ENCODE data around the gene TOP3A. TPM values are rescaled to one million over a fixed set of nuclear protein-coding genes. Genes with fewer than 3 reads are reported as not detected.

Gene TOP3A
- total RNA-seq, 1 donor from 2014 or later, result 49.2 TPM

- Histone ChIP-seq H3K4me1 (peaks cover 39% of the 10 kb centered on the region), H3K4me2 (peak overlapping the region; percentile 96), H3K9ac (no peak overlapping the region), H3F3A (ENCODE audit: low read depth) (peaks cover 27% of the 10 kb centered on the region), H4K20me1 (ENCODE audit: low read depth) (peaks cover 32% of the 10 kb centered on the region), H2AFZ (replicated peaks) (no peak overlapping the region), H3K27me3 (no peaks in the 10 kb centered on the region), H3K9me3 (ENCODE audit: low read depth) (no peaks in the 10 kb centered on the region), H3K4me3 (peak overlapping the region; percentile 57), H3K36me3 (no peaks in the 10 kb centered on the region), H3K79me2 (ENCODE audit: low read depth) (peaks cover 33% of the 10 kb centered on the region), H3K27ac (peak overlapping the region; percentile 96)
- H3K4me3 Mint-ChIP-seq, result peak overlapping the region; percentile 92
- H3K27ac Mint-ChIP-seq, result peak overlapping the region; percentile 100
- peaks cover 5% of the 10 kb centered on the region for H3K27me3 Mint-ChIP-seq (ENCODE audit: insufficient read depth, low read depth)
- no peaks in the 10 kb centered on the region for H3K36me3 Mint-ChIP-seq
- DNase-seq (ENCODE audit: low spot score), result no peak
- TF ChIP-seq EZH2 (IDR thresholded peaks at IDR 0.05) (no peak), CTCF (IDR thresholded peaks at IDR 0.05) (no peak), EZH2phosphoT487 (IDR thresholded peaks at IDR 0.05) (no peak)
- H3K4me1 Mint-ChIP-seq, result peaks cover 49% of the 10 kb centered on the region
- no peaks in the 10 kb centered on the region for H3K9me3 Mint-ChIP-seq
Observed at GRCh38 chr17:18224053-18224386, 90.8 kb downstream of the TOP3A start.

Small RNA genes lying within 50 kb of the gene (microRNA-seq; reads per million reads assigned to microRNA genes)
- gene MIR6778, result not detected

Other genes with a start within 250 kb of the TOP3A start
- gene DRG2, start 227.0 kb downstream of the TOP3A start, total RNA-seq (ENCODE audit: low replicate concordance), result 24.8 and 46.5 TPM in 2 replicates
- 1.2 and 5.4 TPM in 2 replicates for gene MYO15A, start 206.2 kb downstream of the TOP3A start, total RNA-seq (ENCODE audit: low replicate concordance)
- 78.8 and 98.2 TPM in 2 replicates for gene ALKBH5, start 131.2 kb downstream of the TOP3A start, total RNA-seq (ENCODE audit: low replicate concordance)
- 70.5 and 190 TPM in 2 replicates for gene LLGL1, start 89.4 kb downstream of the TOP3A start, total RNA-seq (ENCODE audit: low replicate concordance)
- 117 and 193 TPM in 2 replicates for gene FLII, start 56.3 kb downstream of the TOP3A start, total RNA-seq (ENCODE audit: low replicate concordance)
- 8.1 and 23.2 TPM in 2 replicates for gene MIEF2, start 54.3 kb downstream of the TOP3A start, total RNA-seq (ENCODE audit: low replicate concordance)
- gene SMCR8, start 299 bp upstream of the TOP3A start, total RNA-seq (ENCODE audit: low replicate concordance), result 8.9 and 11.9 TPM in 2 replicates
- gene SHMT1, start 48.6 kb upstream of the TOP3A start, total RNA-seq (ENCODE audit: low replicate concordance), result 26.3 and 38.5 TPM in 2 replicates
- gene EVPLL, start 62.8 kb upstream of the TOP3A start, total RNA-seq (ENCODE audit: low replicate concordance), result not detected in 2 replicates
- not detected in 2 replicates for gene LGALS9C, start 161.8 kb upstream of the TOP3A start, total RNA-seq (ENCODE audit: low replicate concordance)